ENCODE data around the gene NRBF2. TPM values are rescaled to one million over a fixed set of nuclear protein-coding genes. Genes with fewer than 3 reads are reported as not detected.

Gene NRBF2
- total and polyA plus RNA-seq, 2 experiments from 2014 or later = 35.6 to 44.5 TPM

GRCh38 chr10:63123727-63124362 lies 9.3 kb upstream of the NRBF2 start:
- no peak for DNase-seq (ENCODE audit: low spot score)

GRCh38 chr10:63125459-63125858 lies 7.7 kb upstream of the NRBF2 start:
- Histone ChIP-seq H3K9me2 (replicated peaks; ENCODE audit: insufficient read depth) (no peaks in the 10 kb centered on the region), H3K4me1 (ENCODE audit: insufficient read depth) (no peaks in the 10 kb centered on the region), H3K79me2 (no peaks in the 10 kb centered on the region), H3K4me2 (no peak overlapping the region), H3K36me3 (replicated peaks; ENCODE audit: insufficient read depth, low read depth) (no peaks in the 10 kb centered on the region), H3K9me3 (ENCODE audit: low read depth) (no peaks in the 10 kb centered on the region), H3K27me3 (no peaks in the 10 kb centered on the region), H3K27ac (no peak overlapping the region), H2AFZ (no peak overlapping the region), H4K20me1 (ENCODE audit: insufficient read depth, poor library complexity, severe bottlenecking) (no peaks in the 10 kb centered on the region), H3K4me3 (no peak overlapping the region)
- no peak for TF ChIP-seq CTCF (IDR thresholded peaks at IDR 0.05; ENCODE audit: poor library complexity)
- TF ChIP-seq EZH2phosphoT487 (IDR thresholded peaks at IDR 0.05; ENCODE audit: low read depth, severe bottlenecking, unreplicated experiment) = no peak
- no peak for TF ChIP-seq EZH2 (IDR thresholded peaks at IDR 0.05; ENCODE audit: borderline replicate concordance)
- 81% methylated on average over 2 of the region's 2 CpGs for WGBS (ENCODE audit: low lambda C conversion rate, missing lambda C conversion rate)
- no peak for DNase-seq (ENCODE audit: low spot score)

More at GRCh38 chr10:63123727-63124362, 9.3 kb upstream of the NRBF2 start:
- no peaks in the 10 kb centered on the region for H3K79me2 ChIP-seq
- no peaks in the 10 kb centered on the region for H3K9me2 ChIP-seq (replicated peaks; ENCODE audit: insufficient read depth)
- no peaks in the 10 kb centered on the region for H3K4me1 ChIP-seq (ENCODE audit: insufficient read depth)
- no peak overlapping the region for H3K4me2 ChIP-seq
- H3K4me3 ChIP-seq = no peak overlapping the region
- no peaks in the 10 kb centered on the region for H3K27me3 ChIP-seq
- WGBS (ENCODE audit: low lambda C conversion rate, missing lambda C conversion rate) = 93% methylated on average over 2 of the region's 2 CpGs
- no peaks in the 10 kb centered on the region for H4K20me1 ChIP-seq (ENCODE audit: insufficient read depth, poor library complexity, severe bottlenecking)
- H3K27ac ChIP-seq = no peak overlapping the region
- TF ChIP-seq EZH2phosphoT487 (IDR thresholded peaks at IDR 0.05; ENCODE audit: low read depth, severe bottlenecking, unreplicated experiment) (no peak), CTCF (IDR thresholded peaks at IDR 0.05; ENCODE audit: poor library complexity) (no peak), EZH2 (IDR thresholded peaks at IDR 0.05; ENCODE audit: borderline replicate concordance) (no peak)
- H3K9me3 ChIP-seq (ENCODE audit: low read depth) = no peaks in the 10 kb centered on the region
- H3K36me3 ChIP-seq (replicated peaks; ENCODE audit: insufficient read depth, low read depth) = no peaks in the 10 kb centered on the region
- no peak overlapping the region for H2AFZ ChIP-seq

GRCh38 chr10:63128443-63128842 lies 4.7 kb upstream of the NRBF2 start:
- Histone ChIP-seq H4K20me1 (ENCODE audit: insufficient read depth, poor library complexity, severe bottlenecking) (no peaks in the 10 kb centered on the region), H3K27me3 (no peaks in the 10 kb centered on the region), H3K9me2 (replicated peaks; ENCODE audit: insufficient read depth) (no peaks in the 10 kb centered on the region), H3K79me2 (no peaks in the 10 kb centered on the region), H3K4me3 (no peak overlapping the region), H3K4me1 (ENCODE audit: insufficient read depth) (no peaks in the 10 kb centered on the region), H3K4me2 (no peak overlapping the region), H3K36me3 (replicated peaks; ENCODE audit: insufficient read depth, low read depth) (no peaks in the 10 kb centered on the region), H3K9me3 (ENCODE audit: low read depth) (no peaks in the 10 kb centered on the region), H3K27ac (no peak overlapping the region), H2AFZ (no peak overlapping the region)
- no peak for DNase-seq (ENCODE audit: low spot score)
- 82% methylated on average over 4 of the region's 4 CpGs for WGBS (ENCODE audit: low lambda C conversion rate, missing lambda C conversion rate)
- TF ChIP-seq CTCF (IDR thresholded peaks at IDR 0.05; ENCODE audit: poor library complexity) = no peak
- TF ChIP-seq EZH2phosphoT487 (IDR thresholded peaks at IDR 0.05; ENCODE audit: low read depth, severe bottlenecking, unreplicated experiment) = no peak
- no peak for TF ChIP-seq EZH2 (IDR thresholded peaks at IDR 0.05; ENCODE audit: borderline replicate concordance)
